HepG2 (cell line): ENCODE measurements around the gene SENP7. TPM values are rescaled to one million over a fixed set of nuclear protein-coding genes. Genes with fewer than 3 reads are reported as not detected.

Source experiments
- ATAC-seq: fragments of 200-7000 bp; cut with Tn5 transposase; 3 replicates; pipeline ENCODE4 v1.9.1; 2020; ENCODE audit warnings: mild to moderate bottlenecking, moderate library complexity
- BruUV-seq: library from RNA; stranded (reverse); fragments of 400-500 nt; replicated peaks from 2 replicates; lab custom pipeline; 2021; lab: Mats Ljungman, UMichigan
- CTCF ChIA-PET: fragments of 300-600 bp; formaldehyde crosslinking; extraction: SDS; loops from one replicate; lab custom pipeline; 2021; ENCODE audit warnings: low total read pairs, inconsistent platforms, low intra/inter-chr PET ratio; lab: Yijun Ruan, JAX
- POLR2A ChIA-PET: fragments of 350-600 bp; sonication (Branson Sonifier 250); formaldehyde crosslinking; loops from one replicate; lab custom pipeline; 2020; ENCODE audit warnings: antibody characterized with exemption, inconsistent platforms; lab: Yijun Ruan, JAX
- DNase-seq: peaks from one replicate; pipeline ENCODE4 v3.0.0-alpha.2; 2015; ENCODE audit warnings: low spot score
- FAIRE-seq: peaks from 3 replicates; lab custom pipeline; 2011; peaks lifted over from hg19 to GRCh38; lab: Jason Lieb, UNC
- H2AFZ ChIP-seq: one replicate; pipeline ENCODE4 v1.6.1; 2011; ENCODE audit warnings: low read length, inconsistent platforms
- H3K27ac ChIP-seq: fragments of 300-600 bp; 3 replicates; pipeline ENCODE4 v1.8.0; 2011; ENCODE audit warnings: mixed run types, mild to moderate bottlenecking, mixed read lengths, low read length, inconsistent platforms; ENCODE audit not compliant: insufficient read depth; ENCODE audit errors: extremely low read length
- H3K27me3 ChIP-seq, 2 experiments: fragments of 200-600 bp in 1 of 2; 2 replicates in 1 of 2; 3 replicates in 1 of 2; pipeline versions ENCODE4 v1.6.0 to v1.8.0; 2011; ENCODE audit warnings: low read length in 2 of 2, mild to moderate bottlenecking in 2 of 2, moderate library complexity in 2 of 2, inconsistent platforms in 1 of 2; ENCODE audit not compliant: insufficient read depth in 2 of 2, control insufficient read depth in 1 of 2
- H3K36me3 ChIP-seq, 2 experiments: fragments of 200-600 bp in 1 of 2; replicated peaks in 1 of 2; 2 replicates in 1 of 2; 3 replicates in 1 of 2; pipeline versions ENCODE4 v1.5.1 to v1.8.0; 2011; ENCODE audit warnings: low read length in 2 of 2, inconsistent platforms in 1 of 2; ENCODE audit not compliant: insufficient read depth in 2 of 2, control insufficient read depth in 1 of 2
- H3K4me1 ChIP-seq: 2 replicates; pipeline ENCODE4 v1.5.1; 2012; ENCODE audit warnings: low read length, inconsistent platforms; ENCODE audit not compliant: insufficient read depth
- H3K4me2 ChIP-seq: 2 replicates; pipeline ENCODE4 v1.6.0; 2011; ENCODE audit warnings: low read depth, low read length, inconsistent platforms
- H3K4me3 ChIP-seq, 3 experiments: fragments of 200-600 bp in 1 of 3; sonication (generic), shearing (Covaris generic) in 1 of 3; replicated peaks in 1 of 3; 2 replicates each; pipeline ENCODE4 v1.5.1; 2011 to 2016; ENCODE audit warnings: low read length in 3 of 3, inconsistent platforms in 2 of 3, low read depth in 2 of 3, mild to moderate bottlenecking in 2 of 3, control low read depth in 1 of 3, mixed read lengths in 1 of 3; ENCODE audit not compliant: insufficient read depth in 1 of 3
- H3K79me2 ChIP-seq: one replicate; pipeline ENCODE4 v1.6.1; 2011; ENCODE audit warnings: low read length, inconsistent platforms; ENCODE audit not compliant: insufficient read depth
- H3K9ac ChIP-seq: 2 replicates; pipeline ENCODE4 v1.6.0; 2011; ENCODE audit warnings: mild to moderate bottlenecking, low read depth, low read length, inconsistent platforms; ENCODE audit not compliant: insufficient read depth
- H3K9me3 ChIP-seq: 2 replicates; pipeline ENCODE4 v1.5.1; 2012; ENCODE audit warnings: mild to moderate bottlenecking, low read length
- H4K20me1 ChIP-seq: 2 replicates; pipeline ENCODE4 v1.6.0; 2011; ENCODE audit warnings: inconsistent platforms, mild to moderate bottlenecking, low read length, moderate library complexity; ENCODE audit not compliant: insufficient read depth
- E2F2 ChIP-seq: sonication (generic); formaldehyde crosslinking; IDR thresholded peaks from 2 replicates; pipeline ENCODE4 v1.4.0; 2020; ENCODE audit warnings: missing genetic modification reagents, borderline replicate concordance
- EZH2 ChIP-seq: conservative IDR thresholded peaks from 2 replicates; pipeline ENCODE4 v1.6.1; 2012; ENCODE audit warnings: mild to moderate bottlenecking, low read depth, low read length, moderate library complexity
- FOXO1 ChIP-seq: sonication (generic); formaldehyde crosslinking; IDR thresholded peaks from 2 replicates; pipeline ENCODE4 v1.4.0; 2020; ENCODE audit warnings: missing genetic modification reagents
- FOXP1 ChIP-seq, 2 experiments: fragments of 450-650 bp in 1 of 2; IDR thresholded peaks; 2 replicates each; pipeline ENCODE4 v1.6.1; 2017 to 2018; ENCODE audit warnings: antibody characterized with exemption in 1 of 2
- LCORL ChIP-seq, 2 experiments: fragments of 450-650 bp in 1 of 2; sonication (generic) in 1 of 2; formaldehyde crosslinking in 1 of 2; IDR thresholded peaks; 2 replicates each; pipeline versions ENCODE4 v1.5.0 to v1.6.1; 2017 to 2020; ENCODE audit warnings: antibody characterized with exemption in 1 of 2, missing genetic modification reagents in 1 of 2
- SP4 ChIP-seq: sonication (generic); formaldehyde crosslinking; IDR thresholded peaks from 2 replicates; pipeline ENCODE4 v1.8.1; 2023; ENCODE audit warnings: mild to moderate bottlenecking, missing genetic modification reagents
- SYNCRIP ChIP-seq: fragments of 200-400 bp; formaldehyde crosslinking; IDR thresholded peaks from 2 replicates; pipeline ENCODE4 v1.6.1; 2018; ENCODE audit warnings: mild to moderate bottlenecking, low read depth, low read length; ENCODE audit not compliant: insufficient read depth
- TBX3 ChIP-seq: fragments of 450-650 bp; IDR thresholded peaks from 2 replicates; pipeline ENCODE4 v1.6.1; 2017; ENCODE audit warnings: antibody characterized with exemption, mild to moderate bottlenecking, inconsistent platforms, borderline replicate concordance
- XBP1 ChIP-seq: sonication (generic); formaldehyde crosslinking; IDR thresholded peaks from 2 replicates; pipeline ENCODE4 v1.5.0; 2020; ENCODE audit warnings: missing genetic modification reagents
- ZNF670 ChIP-seq: sonication (generic); formaldehyde crosslinking; IDR thresholded peaks from 2 replicates; pipeline ENCODE4 v1.8.0; 2022; ENCODE audit warnings: mild to moderate bottlenecking, missing genetic modification reagents, borderline replicate concordance
- ZNF674 ChIP-seq: sonication (generic); formaldehyde crosslinking; IDR thresholded peaks from 2 replicates; pipeline ENCODE4 v1.5.0; 2020; ENCODE audit warnings: low read depth, mild to moderate bottlenecking, missing genetic modification reagents
- ZNF691 ChIP-seq: sonication (generic); formaldehyde crosslinking; IDR thresholded peaks from 2 replicates; pipeline ENCODE4 v1.4.0; 2020; ENCODE audit warnings: missing genetic modification reagents, low read depth, mild to moderate bottlenecking, borderline replicate concordance
- ZSCAN25 ChIP-seq: sonication (generic); formaldehyde crosslinking; IDR thresholded peaks from 2 replicates; pipeline ENCODE4 v1.8.0; 2022; ENCODE audit warnings: mild to moderate bottlenecking, missing genetic modification reagents
- in situ Hi-C: cut with HindIII; loops from 2 replicates; pipeline ENCODE4 v1.10.0; 2017; ENCODE audit warnings: low pct_unique_long_range_greater_than_20kb; ENCODE audit not compliant: extremely low pct_ligation_motif_present
- intact Hi-C: fragments of 100-400 bp; cut with micrococcal nuclease; formaldehyde crosslinking; loops from one replicate; pipeline ENCODE4 v1.10.0; 2022; ENCODE audit not compliant: unreplicated experiment
- polyA plus RNA-seq, 8 experiments: library from polyadenylated mRNA; depleted of rRNA in 3 of 8; stranded (reverse) in 7 of 8; unstranded in 1 of 8; fragments of >200 nt; fragmentation: Illumina TruSeq in 4 of 8; extraction: Trizol in 4 of 8; gene quantifications; 2 replicates each; pipeline versions ENCODE4 v1.2.1 to v1.2.3, GENCODE V29; 2011 to 2016; ENCODE audit warnings: low read depth in 4 of 8, missing spikeins in 1 of 8, mixed read lengths in 1 of 8; ENCODE audit not compliant: insufficient read depth in 1 of 8
- total RNA-seq, 5 experiments: library from RNA; depleted of rRNA; stranded (reverse); fragments of >200 nt; fragmentation: Illumina TruSeq; extraction: Trizol; gene quantifications; 2 replicates each; pipeline ENCODE4 v1.2.3, GENCODE V29; 2016; ENCODE audit warnings: low read depth in 1 of 5

Gene SENP7
- total and polyA plus RNA-seq, 2 of the 13 experiments (the other 11 are each of a cell fraction or from before 2014, with no cell fraction given) = 9.1 to 10.3 TPM

DNA sequence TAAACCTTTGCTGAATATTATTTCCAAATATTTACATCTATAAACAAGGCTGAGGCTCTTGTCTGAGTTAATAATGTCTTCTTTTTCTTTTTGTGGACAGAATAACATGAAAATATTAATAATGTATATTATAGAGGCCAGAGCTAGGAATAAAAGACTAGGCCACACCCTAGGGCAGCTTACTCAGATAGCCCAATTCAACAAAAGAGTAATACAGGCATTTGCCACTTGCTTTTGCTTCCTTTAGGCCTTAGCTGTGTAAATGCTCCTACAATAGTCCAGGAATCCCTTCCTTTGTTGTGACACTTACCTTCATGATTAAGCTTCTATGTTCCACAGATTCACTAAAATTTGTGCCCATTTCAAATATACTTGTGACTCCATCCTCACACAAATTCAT, 209.2 kb downstream of the SENP7 start:
- Histone ChIP-seq H4K20me1 (no peaks in the 10 kb centered on the region), H2AFZ (no peak overlapping the region), H3K27ac (no peak overlapping the region), H3K4me3 (no peak overlapping the region), H3K4me2 (no peak overlapping the region), H3K79me2 (no peaks in the 10 kb centered on the region), H3K27me3 (no peaks in the 10 kb centered on the region), H3K4me1 (no peaks in the 10 kb centered on the region), H3K9me3 (peaks cover 17% of the 10 kb centered on the region), H3K36me3 (no peaks in the 10 kb centered on the region), H3K9ac (no peak overlapping the region)
- DNase-seq = no peak
- no TSS peak for BruUV-seq
- intact Hi-C loops (no loop called here), in situ Hi-C loops (no loop called here)
- POLR2A ChIA-PET = no interaction called here
- no peak for ATAC-seq
- TF ChIP-seq FOXP1 (IDR thresholded peaks at IDR 0.05) = no peak
- TF ChIP-seq FOXP1 (CRISPR knock-in tag; IDR thresholded peaks at IDR 0.05) = no peak
- no peak for TF ChIP-seq ZNF691
- TF ChIP-seq ZNF670 = no peak
- no peak for TF ChIP-seq ZSCAN25 (CRISPR knock-in tag)
- no peak for TF ChIP-seq SYNCRIP
- TF ChIP-seq EZH2 = no peak
- no peak for TF ChIP-seq SP4 (CRISPR knock-in tag)
- TF ChIP-seq FOXO1 (CRISPR knock-in tag) = no peak
- TF ChIP-seq XBP1 = no peak
- no peak for TF ChIP-seq TBX3
- no peak for TF ChIP-seq ZNF674 (CRISPR knock-in tag)
- TF ChIP-seq E2F2 = no peak
- no peak for TF ChIP-seq LCORL (IDR thresholded peaks at IDR 0.05)
- TF ChIP-seq LCORL (CRISPR knock-in tag; IDR thresholded peaks at IDR 0.05) = no peak
- no peak for FAIRE-seq
- CTCF ChIA-PET = no interaction called here
